EH (cell line): ENCODE results near the gene PREX1.

Source experiments
- DNase-seq: peaks from one replicate; pipeline ENCODE4 v3.0.0-alpha.2; 2015; ENCODE audit warnings: low read depth

The PREX1 gene

DNA sequence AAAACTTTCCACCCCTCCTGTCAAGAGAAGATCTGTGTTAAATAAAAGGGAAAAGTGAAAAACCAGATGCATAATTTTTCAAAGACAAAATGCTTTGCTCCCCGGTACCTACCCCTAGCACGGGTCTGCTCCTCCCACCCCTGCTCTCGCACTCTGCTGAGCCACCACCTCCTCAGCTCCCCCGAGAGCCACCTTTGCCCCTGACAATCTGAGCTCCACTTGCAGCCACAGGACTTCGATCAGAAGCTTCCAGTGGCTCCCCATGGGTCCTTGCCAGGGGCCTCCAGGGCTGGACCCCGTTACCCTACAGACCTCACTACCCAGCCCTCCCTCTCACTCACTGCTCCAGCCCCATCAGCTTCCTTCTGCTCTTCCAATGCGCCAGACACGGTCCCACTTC lies 171.7 kb downstream of the PREX1 start:
- no peak for DNase-seq

GRCh38 chr20:48653706-48654051 lies 174.1 kb downstream of the PREX1 start:
- DNase-seq, result no peak

DNA sequence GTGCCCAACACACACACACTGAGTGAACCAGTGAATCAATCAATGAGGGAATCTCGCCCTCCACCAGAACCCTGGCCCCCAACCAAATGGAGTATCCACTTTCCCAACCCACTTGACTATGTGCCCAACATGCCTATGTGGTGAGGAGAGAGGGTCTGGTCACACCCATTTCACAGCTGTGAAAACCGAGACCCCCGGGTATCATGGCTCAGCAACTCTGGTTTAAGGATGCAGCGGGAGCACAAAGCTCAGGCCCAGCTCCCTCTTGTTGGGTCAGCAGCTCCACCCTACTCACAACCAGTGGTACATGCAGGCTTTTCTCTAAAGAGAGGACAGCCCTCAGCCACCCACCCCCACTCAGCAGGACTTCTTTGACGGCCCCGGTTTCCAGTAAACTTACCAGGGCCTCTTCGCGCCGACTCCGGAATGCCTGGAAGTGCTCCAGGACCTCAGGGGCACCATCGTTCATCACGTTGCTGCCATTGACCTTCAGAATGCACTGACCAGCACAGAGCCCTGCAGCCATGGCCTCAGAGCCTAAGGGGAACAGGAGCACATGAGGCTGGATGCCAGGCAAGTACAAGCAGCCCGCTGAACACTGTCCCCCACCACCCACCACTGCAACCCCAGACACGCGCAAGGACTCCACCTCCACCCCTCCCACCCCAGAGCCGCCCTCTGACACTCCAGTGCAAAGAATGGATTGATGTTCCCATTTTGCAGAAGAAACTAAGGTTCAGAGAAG lies 174.7 kb downstream of the PREX1 start:
- no peak for DNase-seq

DNA sequence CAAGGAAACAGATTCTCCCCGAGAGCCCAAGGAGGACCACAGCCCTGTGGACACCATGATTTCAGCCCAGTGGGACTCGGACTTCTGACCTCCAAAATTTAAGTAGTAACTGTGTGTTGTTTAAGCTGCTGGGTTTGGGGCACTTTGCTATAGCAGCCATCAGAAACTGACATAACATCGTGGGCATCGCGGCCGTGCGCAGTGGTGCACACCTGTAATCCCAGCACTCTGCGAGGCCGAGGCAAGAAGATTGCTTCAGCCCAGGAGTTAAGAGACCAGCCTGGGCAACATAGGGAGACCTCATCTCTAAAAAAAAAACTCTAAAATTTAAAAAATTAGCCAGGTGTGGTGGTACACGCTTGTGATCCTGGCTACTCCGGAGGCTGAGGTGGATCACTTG lies 175.8 kb downstream of the PREX1 start:
- no peak for DNase-seq

DNA sequence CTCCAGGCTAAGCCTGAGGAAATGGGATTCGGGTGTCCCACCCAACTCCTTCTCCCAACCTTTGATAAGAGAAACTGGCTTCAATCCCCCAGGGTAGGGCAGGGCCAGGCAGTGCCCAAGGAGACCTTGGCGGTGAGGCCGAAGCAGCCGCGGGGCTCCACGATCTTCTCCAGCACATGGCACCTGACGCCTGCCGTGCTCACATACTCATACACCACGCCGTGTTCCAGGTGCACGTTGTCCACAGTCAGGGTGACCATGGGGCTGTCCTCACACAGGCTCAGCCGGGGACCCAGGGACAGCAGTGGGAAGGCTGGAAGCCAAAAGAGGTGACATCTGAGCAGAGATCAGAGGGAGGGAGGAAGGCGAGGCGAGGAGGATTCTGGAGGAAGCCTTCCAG lies 176.5 kb downstream of the PREX1 start:
- no peak for DNase-seq

DNA sequence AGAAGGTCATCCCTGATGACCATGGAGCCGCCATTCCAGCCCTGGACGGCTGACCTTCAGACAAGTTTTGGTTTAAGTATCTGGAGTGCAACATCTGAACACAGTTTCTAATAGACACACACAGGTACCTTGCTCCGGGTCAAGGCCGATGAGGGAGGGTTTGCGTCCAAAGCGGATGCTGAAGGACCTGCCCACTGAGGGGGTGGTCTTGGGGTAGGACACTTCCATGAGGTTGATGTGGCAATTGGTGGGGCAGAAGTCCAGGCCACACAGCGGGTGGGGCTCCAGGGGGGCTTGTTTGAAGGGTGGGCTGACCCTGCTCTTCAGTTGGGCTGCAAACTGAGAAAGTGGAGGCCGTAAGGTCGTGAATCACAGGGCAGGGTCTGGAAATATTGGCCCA lies 177.9 kb downstream of the PREX1 start:
- DNase-seq, result no peak

DNA sequence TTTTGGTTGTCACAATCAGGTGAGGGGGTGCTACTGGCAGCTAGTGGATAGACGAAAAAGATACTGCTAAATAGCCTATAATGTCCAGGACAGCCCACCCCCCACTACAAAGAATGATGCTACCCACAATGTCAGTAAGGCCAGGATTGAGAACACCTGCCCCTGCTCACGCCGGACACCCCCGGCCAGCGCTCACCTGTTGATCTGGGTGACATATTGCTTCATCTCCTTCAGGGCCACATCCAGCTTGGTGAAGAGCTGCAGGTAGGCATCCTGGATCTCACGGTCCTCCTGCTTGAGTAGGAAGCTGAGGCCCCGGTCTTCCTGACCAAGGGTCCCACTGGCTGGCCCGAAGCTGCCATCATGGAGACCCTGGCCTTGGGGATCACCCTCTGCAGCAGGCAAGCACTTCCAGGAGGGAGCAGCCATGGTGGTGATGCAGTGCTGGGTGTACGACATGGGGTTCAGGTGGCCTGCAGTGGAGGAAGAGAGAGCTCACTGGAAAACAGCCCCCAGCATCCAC lies 178.6 kb downstream of the PREX1 start:
- DNase-seq, result no peak

- DNase-seq, result no peak
These were observed 179.2 kb downstream of the PREX1 start for GRCh38 chr20:48648482-48649051.

DNA sequence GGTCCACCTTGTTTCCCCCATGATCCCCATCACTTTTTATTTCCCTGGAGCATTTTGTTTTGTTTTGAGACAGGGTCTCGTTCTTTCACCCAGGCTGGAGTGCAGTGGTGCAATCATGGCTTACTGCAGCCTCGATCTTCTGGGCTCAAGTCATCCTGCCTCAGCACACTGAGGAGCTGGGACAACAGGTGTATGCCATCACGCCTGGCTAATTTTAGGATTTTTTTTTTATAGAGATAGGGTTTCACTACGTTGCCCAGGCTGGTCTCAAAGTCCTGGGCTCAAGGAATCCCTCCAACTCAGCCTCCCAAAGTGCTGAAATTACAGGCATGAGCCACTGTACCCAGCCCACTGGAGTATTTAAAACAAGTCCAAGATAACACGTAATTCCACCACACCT lies 179.9 kb downstream of the PREX1 start:
- DNase-seq, result no peak

DNA sequence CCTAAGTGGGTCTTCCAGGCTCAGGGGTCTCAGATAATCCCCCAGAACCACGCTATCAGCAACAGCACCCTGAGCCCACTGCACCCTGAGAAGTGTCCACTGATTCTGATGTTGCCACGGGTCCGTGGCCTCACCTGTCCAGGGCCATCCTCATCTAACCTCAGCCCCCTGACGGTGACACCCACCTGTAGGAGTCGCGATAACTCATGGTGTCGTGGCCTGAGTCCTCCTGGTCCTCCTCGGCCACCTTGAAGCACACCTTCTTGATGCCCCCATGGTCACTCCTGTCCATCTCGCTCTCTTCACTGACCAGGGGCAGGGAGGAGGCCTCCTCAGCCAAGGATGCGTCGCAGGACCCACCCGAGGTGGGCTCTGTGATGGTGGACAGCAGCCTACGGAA lies 182.1 kb downstream of the PREX1 start:
- DNase-seq, result no peak

- DNase-seq, result no peak
These were observed 183.4 kb downstream of the PREX1 start for GRCh38 chr20:48644286-48644828.

DNA sequence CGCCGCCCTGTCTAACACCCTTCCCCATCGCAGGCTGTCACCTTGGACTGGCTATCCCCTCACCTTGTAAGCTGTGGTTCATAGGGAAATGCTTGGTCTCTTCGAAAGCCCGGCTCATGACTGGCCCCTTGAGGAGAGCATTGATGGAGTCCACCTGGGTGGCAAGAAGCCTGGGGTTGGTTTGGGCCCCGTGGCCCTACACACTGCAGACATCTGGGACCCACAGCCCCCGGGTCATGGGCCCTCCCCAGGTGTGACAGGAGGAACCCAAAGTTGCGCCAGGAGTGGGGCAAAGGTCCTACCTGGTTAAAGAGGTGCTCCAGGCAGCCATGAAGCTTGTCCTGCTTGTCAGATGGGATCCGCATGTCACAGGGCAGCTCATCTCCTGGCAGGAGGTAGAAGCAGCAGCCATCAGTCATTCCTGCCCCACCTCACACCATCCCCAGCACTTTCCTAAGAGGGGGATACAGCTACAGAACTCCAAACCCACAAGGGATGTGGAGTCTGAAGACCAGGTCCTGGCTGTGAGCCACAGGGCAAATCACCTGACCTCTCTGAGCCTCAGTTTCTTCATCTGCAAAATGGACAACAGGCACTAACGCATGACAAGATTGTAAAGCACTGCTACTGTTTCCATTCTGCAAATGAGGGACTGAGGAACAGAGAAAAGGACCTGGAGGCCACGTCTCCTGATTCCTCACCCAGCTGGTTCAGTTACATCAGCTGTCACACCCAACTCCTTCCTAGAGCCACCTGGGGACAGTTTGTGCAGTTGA lies 185.5 kb downstream of the PREX1 start:
- DNase-seq, result no peak

- DNase-seq, result no peak
These were observed 186.9 kb downstream of the PREX1 start for GRCh38 chr20:48640871-48641270.

GRCh38 chr20:48639899-48640298 lies 187.9 kb downstream of the PREX1 start:
- no peak for DNase-seq

DNA sequence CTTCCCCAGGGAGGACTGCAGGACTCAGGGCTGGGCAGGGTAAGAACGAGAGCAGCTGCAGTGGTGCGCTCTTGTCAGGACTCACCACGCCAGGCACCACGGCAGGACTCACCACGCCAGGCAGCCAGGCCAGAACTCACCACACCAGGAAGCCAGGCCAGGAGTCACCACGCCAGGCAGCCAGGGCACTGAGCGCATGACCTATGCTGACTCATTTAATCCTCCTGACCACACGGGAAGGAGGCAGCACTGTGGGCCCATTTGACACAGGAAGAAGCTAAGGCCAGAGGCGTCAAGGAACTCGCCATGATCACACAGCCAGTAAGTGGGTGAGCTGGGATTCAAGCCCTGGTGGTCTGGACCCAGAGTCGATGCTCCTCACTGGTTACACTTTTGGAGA lies 189.3 kb downstream of the PREX1 start:
- DNase-seq, result peak; percentile 67

DNA sequence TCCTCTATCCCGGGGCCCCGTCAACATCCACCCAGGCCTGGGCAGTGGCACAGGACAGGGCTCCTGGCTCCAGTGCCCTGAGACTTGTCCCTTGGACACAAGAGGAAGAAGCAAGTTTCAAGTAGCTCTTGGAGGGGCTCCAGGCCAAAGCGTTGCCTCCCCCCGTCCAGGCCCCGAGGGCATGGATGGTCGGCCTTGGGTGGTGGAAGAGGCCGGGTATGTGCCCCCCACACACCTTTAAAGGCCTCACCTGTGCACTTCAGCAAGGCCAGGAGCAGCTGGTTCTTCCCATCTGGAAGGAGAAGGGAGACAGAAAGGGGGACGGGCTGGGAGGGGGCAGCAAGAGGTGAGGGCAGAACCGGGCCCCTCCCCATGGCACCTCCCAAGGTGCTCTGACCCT lies 190.3 kb downstream of the PREX1 start:
- DNase-seq, result no peak

DNA sequence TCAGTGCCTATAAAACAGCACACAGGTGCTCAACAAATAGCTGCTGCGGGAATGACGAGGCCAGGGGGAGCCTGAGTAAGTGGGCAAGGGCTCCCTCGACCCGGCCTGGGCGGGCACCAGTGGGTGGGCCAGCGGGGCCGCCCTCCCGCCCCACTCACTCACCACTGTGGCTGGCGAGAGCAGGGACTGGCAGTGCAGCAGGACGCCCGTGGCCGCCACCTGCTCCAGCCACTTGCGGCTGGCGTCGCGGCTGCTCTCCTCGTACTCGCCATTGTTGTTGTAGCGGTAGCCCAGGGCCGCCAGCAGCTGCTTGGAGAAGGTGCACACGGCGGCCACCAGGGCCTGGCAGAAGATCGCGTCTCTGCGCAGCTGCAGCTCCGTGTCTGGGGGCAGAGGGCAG lies 191.5 kb downstream of the PREX1 start:
- no peak for DNase-seq

DNA sequence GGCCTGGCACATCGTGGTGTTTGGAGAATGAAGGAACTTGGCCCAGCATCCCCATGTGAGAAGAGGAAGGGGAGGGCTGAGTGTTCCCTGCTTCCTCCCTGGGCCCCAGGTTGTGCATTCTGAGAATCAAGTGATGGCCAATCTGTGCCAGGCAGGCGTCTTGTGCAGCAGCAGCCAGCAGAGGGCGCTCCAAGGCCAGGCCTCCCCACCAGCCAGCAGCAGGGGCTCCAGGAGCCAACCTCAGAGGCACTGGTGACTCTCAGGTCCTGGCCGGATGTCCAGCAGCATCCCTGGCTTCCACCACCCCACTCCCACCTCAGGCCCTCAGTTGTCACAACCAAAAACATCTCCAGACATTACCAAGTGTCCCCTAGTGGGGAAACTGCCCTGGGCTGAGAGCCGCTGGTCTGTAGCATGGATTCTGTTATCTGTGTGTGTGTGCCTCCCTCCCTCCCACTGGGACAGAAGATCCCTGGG lies 192.0 kb downstream of the PREX1 start:
- peak; percentile 52 for DNase-seq

DNA sequence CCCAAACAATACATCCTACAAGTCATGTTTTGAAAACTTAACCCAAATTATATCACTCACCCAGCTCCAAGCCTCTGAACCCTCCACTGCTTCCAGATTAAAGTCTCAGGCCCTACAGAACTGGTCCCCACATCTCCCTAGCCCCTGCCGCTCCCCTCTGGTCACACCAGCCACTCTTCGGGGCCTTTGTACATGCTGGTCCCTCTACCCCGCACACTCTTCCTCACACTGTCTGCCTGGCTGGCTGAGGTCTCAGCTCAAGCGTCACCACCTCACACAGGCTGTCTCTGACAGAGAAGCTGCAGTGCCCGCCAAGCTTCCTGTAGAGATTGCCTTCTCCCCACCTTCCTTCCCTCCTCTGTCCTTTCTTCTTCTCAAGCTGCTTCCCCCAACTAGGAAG lies 192.4 kb downstream of the PREX1 start:
- DNase-seq, result no peak

DNA sequence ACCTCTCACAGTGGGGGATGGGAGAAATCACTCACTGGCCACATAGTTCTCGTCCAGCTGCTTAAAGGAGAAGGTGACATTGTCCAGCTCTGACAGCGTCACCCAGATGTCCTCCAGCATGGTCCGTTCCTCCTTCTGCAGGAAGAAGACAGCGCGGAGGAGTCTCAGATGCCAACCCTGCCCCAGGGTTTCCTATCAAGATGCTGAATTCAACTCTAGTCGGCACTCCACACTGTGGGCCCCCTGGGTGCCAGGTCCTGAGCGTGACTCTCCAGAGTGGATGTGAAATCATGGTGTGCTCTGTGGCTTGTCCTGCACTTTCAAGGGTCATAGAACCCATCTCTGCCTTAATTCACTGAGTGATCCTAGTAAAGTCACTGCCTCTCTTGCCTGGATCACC lies 193.2 kb downstream of the PREX1 start:
- no peak for DNase-seq

GRCh38 chr20:48633620-48634257 lies 194.1 kb downstream of the PREX1 start:
- DNase-seq, result no peak
